GM21529 (cell line): ENCODE data around the gene DNMT1.
"Not testable (repeated sequence)": the region's sequence is repeated elsewhere in the genome, so short reads cannot be mapped to it uniquely, and the experiment has no call there.

ENCODE experiments used
- ATAC-seq: cut with Tn5 transposase; IDR thresholded peaks from one replicate; pipeline ENCODE4 v1.9.1; 2021; ENCODE audit not compliant: unreplicated experiment

DNMT1 gene

DNA sequence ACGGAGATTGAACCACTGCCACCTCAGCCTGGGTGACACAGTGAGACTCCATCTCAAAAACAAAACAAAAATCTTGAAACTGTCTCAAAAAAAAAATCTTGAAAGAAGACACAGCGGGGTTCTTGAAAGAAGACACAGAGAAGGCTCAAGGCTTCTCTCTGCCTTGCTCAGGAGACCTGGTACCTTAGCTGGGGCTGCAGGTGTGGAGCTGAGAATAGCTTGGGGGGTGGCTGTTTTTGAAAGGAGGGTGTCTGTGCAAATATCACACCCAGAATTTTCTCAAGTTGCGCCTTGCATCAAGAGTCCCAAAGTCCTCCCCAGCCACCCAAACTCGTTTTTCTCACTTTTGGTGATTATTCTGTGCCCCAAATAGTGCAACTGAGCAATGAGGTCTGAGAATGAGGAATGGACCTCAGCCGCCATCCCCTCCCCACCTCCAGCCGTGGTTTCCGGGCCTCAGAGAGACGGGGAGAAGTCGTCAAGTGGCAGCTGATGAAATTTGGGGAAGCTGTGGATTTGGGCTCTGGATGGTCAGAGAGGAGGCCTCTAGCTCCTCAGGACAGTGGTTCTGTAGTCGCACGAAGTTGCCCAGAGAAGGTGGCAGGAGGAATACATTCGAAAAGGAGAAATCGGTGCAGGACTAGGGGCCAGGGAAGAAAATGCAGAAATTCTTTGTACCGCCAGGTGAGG lies 27.6 kb upstream of the DNMT1 start:
- no peak for ATAC-seq

DNA sequence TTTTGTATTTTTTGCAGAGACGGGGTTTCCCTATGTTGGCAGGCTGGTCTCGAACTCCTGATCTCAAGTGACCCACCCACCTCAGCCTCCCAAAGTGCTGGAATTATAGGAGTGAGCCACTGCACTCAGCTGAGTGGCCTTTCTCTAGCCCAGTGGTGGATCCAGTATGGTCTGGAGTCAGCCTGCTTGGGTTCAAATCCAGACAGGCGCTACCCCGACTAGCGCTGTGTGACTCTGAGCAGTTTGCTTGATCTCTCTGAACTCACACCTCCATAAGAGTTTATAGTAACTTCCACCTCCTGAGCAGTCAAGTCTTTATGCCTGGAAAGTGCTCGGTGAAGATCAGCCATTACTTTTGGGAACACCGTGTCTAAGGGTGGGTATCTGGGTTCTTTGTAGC lies 25.9 kb upstream of the DNMT1 start:
- ATAC-seq: no peak

DNA sequence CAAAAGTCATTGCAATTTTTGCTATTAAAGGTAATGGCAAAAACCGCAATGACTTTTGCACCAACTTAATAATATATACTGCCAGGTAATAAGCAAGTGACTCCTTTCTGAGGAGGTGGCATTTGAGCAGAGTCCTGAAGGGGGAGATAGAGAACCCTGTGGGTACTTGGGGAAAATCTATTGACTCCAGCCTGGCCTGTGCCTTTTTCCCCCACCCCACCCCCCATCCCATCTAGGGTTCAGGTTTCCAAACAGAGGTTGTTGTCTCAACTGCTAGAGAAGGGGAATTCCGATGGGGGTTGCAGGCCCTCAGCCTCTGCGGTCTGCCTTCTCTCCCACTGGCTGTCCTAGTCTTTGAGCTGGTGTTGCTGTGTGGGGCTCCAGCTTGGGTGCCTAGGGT lies 24.9 kb upstream of the DNMT1 start:
- ATAC-seq: peak; percentile 61

DNA sequence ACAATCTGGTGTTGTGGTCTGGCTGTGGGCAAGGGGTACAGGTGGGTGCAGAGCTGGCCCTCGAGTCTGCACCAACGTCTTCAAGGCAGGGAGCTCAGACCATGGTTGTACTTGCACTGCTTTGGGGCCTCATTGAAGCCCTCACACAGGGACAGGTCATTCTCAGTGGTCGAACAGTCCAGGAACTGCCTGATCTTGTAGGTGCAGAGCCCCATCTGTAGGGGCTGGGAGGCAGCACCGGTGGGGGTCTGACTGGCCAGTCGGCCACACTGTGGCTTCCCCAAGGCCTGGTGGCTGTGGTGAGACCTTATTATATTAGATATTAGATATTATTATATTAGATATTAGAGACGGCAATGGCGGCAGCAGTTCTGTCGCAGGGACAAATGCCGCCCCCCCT lies 22.3 kb upstream of the DNMT1 start:
- no peak for ATAC-seq

DNA sequence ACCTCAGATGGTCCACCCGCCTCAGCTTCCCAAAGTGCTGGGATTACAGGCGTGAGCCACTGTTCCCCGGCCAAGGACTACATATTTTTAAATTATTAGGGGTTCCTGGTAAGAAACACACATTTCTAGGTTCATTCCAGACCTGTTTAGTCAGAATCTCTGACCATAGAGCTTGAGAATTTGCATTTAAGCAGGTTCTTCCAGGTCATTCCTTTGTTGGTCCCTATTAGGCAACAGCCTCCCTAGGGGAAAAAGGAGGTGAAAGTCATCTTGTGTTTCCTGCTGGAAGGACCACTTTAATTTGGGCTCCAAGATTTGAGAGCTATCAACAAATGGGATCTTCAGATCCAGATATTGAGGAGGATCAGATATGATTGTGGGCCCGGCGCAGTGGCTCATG lies 20.0 kb upstream of the DNMT1 start:
- no peak for ATAC-seq

DNA sequence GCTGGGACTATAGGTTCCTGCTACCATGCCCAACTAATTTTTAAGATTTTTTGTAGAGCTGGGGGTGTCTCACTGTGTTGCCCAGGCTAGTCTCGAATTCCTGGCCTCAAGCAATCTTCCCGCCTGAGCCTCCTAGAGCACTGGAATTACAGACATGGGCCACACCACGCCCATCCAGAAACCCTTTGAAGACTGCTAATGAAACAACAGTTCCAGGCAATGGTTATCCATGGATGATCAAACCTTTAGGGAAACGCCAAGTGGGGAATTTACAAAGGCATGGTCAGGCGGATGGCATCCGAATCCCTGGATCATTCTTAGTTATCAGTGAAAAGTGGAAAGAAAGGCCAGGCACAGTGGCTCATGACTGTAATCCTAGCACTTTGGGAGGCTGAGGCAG lies 16.9 kb upstream of the DNMT1 start:
- ATAC-seq: no peak

DNA sequence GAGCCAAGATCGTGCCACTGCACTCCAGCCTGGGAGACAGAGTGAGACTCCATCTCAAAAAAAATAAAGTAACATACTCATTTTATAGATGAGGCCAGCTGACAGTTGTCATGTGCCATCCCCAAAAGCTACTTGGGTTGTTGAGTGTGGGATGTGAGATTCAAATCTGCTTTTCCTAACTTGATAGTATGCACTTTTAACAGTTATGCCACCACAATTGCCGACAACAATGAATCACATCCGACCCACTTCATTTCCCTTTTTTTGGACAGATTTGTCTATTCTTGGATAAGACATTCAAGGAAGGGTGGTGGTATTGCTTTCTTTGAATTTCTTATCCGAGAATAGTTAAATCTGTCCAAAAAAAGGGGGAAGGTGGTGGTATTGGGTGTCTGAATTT lies 16.3 kb upstream of the DNMT1 start:
- no peak for ATAC-seq

DNA sequence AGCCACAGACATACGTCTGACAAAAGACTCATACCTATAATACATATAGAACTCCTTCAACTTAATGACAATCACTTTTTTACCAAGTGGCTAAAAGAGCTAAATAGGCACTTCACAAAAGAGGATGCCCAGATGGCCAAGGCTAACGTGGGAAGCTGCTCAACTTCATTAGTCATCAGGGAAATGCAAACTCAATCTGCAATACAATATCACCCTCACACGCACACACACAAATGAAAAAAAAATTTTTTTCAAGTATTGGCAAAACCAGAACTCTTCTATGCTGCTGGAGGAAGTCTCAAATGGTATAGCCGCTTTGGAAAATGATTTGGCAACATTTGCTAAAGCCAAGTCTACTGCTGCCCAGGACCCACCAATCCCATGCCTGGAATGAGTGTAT lies 14.6 kb upstream of the DNMT1 start:
- ATAC-seq: no peak

DNA sequence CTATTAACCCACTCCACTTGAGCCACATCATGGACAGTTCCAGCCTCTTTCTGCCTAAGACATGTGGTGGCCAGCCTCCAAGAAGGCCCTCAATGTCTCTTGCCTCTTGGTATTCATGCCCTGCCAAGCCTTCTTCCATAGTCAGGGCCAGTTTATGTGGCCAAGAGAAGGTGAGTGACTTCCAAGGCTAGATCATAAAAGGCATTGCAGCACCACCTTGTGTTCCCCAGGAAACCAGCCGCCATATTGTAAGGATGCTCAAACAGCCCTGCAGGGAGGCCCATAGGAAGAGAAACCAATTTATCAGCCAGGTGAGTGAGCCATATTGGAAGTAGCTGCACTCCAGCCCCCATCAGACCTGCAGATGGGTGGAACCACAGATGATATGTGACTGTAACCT lies 12.3 kb upstream of the DNMT1 start:
- ATAC-seq: no peak

DNA sequence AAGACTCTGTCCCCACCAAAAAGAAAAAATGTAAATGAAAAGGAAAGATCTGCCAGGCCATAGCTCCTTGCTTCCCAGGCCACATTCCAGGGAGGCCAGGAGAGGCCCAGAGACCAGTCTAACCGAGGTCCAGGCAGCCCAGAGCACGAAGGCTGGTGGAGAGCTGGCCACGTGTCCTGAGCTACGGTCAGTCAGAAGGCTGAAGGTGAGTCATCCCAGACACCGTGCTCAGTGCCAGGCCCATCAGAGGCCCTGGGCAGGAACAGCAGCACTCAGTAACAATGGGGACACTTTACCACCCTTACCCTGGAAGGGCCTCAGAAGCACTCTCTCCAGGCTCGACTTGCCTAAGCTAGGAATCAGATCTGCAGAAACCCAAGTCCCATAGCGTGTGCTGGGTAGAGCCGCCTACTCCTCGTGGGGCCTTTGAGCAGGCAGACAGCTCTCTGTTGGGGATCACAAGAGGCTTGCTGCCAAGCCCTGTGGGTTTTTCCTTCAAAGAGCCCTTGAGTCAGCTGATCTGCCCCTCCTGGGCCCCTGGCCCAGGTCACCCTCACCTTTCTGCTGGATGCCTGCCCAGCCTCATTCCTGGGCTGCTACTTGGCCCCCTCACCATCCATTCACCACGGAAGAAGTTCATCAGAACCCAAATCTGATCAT lies 11.6 kb upstream of the DNMT1 start:
- no peak for ATAC-seq

DNA sequence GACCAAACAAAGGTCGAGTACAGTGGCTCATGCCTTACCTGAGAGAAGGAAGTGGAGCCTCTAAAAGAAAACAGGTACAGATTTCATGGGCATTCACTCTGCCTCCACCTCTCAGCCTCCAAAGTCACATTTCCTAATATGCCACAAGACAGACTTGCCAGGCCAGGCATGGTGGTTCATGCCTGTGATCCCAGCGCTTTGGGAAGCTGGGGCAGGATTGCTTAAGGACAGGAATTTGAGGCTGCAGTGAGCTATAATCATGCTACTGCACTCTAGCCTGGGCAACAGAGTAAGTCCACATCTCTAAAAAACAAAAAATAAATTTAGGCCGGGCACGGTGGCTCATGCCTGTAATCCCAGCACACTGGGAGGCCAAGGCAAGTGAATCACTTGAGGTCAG lies 10.9 kb upstream of the DNMT1 start:
- ATAC-seq: no peak

DNA sequence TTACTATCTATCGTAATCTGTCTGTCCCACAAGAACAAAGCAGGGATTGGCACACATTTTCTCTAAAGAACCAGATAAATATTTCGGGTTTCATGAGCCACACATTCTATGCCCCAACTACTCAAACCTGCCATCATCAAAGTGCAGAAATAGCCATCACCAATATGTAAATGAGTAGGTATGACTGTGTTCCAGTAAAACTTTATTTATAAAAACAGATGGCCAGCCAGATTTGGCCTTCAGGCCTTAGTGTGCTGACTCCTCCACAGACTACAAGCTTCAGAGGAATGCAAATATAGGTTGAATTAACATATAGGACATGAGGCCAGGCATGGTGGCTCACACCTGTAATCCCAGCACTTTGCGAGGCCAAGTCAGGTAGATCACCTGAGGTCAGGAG lies 8.9 kb upstream of the DNMT1 start:
- ATAC-seq: no peak

DNA sequence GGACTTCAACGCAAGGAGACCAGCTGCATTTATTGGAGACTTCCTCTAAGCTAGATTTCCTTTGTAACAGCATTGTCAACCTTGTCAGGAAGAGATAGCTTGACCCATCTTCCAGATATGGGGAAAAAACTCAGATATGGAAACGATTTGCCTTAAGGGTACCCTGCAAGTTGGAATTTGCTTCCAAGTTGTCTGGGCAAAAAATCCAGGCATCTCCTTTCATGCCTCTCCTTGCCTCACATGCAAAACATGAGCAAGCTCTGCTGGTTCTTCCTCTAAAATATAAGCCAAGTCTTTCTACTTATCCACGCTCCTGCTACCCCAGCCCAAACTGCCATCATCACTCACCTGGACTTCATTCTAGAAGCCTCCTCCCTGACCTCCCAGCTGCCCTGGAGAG lies 6.4 kb upstream of the DNMT1 start:
- no peak for ATAC-seq

DNA sequence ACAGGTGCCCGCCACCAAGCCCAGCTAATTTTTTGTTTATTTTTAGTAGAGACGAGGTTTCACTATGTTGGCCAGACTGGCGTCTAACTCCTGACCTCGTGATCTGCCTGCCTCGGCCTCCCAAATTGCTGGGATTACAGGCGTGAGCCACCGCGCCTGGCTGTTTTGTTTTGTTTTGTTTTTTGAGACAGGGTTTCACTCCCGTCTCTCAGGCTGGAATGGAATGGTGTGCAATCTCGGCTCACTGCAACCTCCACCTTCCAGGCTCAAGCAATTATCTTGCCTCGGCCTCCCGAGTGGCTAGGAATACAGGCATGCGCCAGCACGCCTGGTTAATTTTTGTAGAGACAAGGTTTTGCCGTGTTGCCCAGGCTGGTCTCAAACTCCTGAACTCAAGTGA lies 5.3 kb upstream of the DNMT1 start:
- ATAC-seq: not testable (repeated sequence)

DNA sequence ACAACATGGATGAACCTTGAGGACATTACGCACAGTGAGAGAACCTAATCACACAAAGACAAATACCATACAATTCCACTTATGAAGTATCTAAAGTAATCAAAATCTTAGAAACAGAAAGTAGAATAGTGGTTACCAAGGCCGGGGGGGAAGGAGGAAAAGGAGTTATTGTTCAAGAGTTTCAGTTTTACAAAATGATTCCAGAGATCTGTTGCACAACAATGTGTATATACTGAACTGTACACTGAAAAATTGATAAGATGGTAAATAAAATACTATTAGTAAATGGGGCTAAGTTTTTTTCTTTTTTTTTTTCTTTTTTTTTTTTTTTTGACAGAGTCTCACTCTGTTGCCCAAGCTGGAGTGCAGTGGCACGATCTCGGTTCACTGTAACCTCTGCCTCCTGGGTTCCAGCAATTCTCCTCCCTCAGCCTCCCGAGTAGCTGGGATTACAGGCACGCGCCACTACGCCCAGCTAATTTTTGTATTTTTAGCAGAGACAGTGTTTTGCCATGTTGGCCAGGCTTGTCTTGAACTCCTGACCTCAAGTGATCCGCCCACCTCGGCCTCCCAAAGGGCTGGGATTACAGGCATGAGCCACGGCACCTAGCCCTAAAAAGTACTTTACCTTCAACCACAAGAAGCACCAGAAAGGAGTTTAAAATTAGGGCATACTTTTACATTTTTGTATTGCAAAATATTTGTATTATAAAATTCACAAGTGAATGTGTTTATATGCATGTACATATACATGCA lies 4.3 kb upstream of the DNMT1 start:
- ATAC-seq: not testable (repeated sequence)

DNA sequence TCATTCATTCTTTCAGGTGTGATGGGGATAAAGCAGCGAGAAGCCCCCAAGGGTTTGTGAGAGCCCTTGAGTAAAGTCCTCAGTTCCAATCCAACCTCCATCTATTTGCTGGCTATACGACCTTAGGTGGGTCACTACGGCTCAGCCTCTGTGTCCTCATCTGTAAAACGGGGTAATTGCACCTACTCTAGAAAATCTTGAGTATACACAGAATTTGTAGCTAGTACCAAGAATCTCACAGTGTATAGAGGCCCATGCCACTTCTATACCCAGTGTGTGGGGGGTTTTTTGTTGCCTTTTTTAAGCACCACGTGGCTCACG lies 406 bp upstream of the DNMT1 start:
- peak; percentile 18 for ATAC-seq

DNA sequence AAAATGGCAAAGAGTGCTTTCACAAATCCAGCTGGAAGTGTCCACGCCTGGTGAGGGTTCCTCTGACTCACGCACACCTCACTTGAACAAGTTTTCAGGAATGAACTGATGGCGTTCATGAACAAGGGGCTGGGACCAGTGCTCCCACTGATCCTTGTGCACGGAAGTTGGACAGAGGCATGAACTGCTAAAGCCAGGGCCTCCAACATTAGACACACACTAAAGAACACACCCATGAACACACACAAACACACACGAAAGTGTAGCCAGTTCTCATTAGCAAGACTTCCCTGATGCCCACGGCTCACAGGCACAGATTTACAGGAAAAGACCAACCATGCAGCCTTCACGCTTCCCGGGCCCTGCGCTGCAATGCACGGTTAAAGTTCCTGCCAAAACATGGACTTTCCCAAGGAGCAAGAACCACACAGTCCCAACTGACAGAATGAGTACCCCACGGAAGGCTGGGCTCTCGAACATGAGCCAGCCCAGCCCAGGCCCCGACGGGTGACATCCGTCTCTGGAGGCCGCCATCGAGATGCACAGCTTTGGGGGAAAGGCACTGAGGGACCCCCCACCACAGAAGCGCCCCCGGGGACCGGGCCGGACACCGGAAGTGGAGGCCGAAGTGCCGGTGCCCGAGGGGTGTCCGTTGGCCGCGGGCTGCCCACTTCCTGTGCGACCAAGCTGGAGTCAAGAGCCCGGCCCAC lies 808 bp downstream of the DNMT1 start:
- ATAC-seq: peak; percentile 13

DNA sequence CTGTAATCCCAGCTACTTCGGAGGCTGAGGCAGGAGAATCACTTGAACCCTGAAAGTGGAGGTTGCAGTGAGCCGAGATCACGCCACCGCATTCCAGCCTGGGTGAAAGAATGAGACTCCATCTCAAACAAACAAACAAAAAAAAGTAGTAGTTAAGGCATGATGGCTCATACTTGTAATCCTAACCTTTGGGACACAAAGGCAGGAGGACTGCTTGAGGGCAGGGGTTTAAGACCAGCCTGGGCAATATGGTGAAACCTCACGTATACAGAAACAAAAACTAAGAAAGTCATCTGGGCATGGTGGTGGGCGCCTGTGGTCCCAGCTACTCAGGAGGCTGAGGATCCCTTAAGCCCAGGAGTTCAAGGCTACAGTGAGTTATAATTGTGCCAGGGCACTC lies 1.8 kb downstream of the DNMT1 start:
- no peak for ATAC-seq

DNA sequence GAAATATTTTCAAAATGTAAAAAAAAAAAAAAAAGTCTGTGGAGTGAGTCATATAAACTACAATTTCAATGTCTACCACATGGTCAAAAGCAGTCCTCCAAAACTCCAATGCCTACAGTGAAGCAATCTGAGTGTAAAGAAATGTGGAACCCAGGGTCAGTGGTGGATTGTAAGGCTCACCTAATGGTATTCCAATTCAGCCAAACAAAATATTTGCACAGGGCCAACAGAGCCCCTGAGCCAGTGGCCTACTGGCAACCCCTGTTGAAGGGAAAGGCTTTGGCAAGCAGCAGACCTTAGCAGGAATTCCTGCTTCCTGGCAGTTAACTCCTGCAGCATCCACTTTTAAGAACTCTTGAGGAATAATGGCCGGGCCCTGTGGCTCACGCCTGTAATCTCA lies 3.4 kb downstream of the DNMT1 start:
- no peak for ATAC-seq

DNA sequence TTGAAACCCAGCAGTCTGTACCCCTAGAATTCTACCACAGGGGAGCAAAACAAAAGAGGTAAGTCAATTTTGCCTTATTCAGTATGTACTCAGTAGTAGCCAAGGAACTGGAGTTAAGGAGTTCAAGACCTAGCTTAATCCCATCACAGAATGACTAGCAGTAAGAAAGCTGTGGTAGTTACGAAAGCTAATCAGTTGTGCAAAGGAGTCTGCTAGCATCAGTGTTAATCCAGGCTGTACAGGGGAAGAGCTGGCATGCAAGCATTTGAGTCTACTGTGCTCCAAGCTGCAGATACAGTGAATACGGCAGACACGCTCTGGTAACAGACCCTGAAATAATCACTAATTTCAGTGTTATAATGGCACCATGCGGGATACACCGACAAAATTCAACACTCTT lies 4.7 kb downstream of the DNMT1 start:
- ATAC-seq: no peak

DNA sequence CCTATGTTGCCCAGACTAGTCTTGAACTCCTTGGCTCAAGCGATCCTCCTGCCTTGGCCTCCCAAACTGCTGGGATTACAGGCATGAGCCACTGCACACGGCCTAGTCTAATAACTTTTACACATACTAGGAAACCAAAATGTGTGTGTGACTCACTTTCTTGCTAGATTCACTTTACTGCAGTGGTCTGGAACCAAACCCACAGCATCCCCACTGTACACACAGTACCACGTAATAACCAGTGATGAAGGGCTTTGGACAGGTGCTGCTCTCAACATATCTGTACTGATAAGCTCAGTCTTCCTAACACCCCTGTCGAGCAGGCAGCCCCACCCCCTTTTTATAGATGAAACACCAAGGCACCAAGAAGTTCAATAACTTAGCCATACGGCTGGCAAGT lies 5.1 kb downstream of the DNMT1 start:
- no peak for ATAC-seq

DNA sequence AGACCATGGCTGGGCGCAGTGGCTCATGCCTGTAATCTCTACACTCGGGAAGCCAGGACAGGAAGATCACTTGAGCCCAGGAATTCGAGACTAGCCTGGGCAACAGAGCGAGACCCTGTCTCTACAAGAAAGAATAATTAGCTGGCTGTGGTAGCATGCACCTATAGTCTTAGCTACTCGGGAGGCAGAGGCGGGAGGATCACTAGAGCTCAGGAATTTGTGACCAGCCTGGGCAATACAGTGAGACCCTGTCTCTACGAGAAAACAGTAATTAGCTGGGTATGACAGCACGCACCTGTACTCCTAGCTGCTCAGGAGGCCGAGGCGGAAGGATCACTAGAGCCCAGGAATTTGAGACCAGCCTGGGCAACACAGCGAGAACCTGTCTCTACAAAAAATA lies 7.4 kb downstream of the DNMT1 start:
- ATAC-seq: no peak
